HG03108 (cell line): ENCODE data around the gene TC2N.
"Not testable (repeated sequence)": the region's sequence is repeated elsewhere in the genome, so short reads cannot be mapped to it uniquely, and the experiment has no call there.

Source experiments
- ATAC-seq: cut with Tn5 transposase; IDR thresholded peaks from one replicate; pipeline ENCODE4 v1.9.1; 2021; ENCODE audit warnings: moderate library complexity; ENCODE audit not compliant: unreplicated experiment

The TC2N gene

GRCh38 chr14:91755570-91756295 lies 111.6 kb downstream of the TC2N start:
- no peak for ATAC-seq

GRCh38 chr14:91754819-91755218 lies 112.5 kb downstream of the TC2N start:
- no peak for ATAC-seq

- ATAC-seq: no peak
Measured at GRCh38 chr14:91754185-91754584, 113.2 kb downstream of the TC2N start.

GRCh38 chr14:91753501-91754128 lies 113.7 kb downstream of the TC2N start:
- ATAC-seq: no peak

- ATAC-seq: no peak
Measured at GRCh38 chr14:91752961-91753360, 114.4 kb downstream of the TC2N start.

- ATAC-seq: no peak
Measured at GRCh38 chr14:91751719-91752118, 115.6 kb downstream of the TC2N start.

- ATAC-seq: no peak
Measured at GRCh38 chr14:91750634-91751198, 116.6 kb downstream of the TC2N start.

GRCh38 chr14:91749868-91750267 lies 117.5 kb downstream of the TC2N start:
- no peak for ATAC-seq

- ATAC-seq: no peak
Measured at GRCh38 chr14:91748049-91748448, 119.3 kb downstream of the TC2N start.

GRCh38 chr14:91745344-91745743 lies 122.0 kb downstream of the TC2N start:
- no peak for ATAC-seq

- ATAC-seq: no peak
Measured at GRCh38 chr14:91744068-91744480, 123.3 kb downstream of the TC2N start.

- no peak for ATAC-seq
Measured at GRCh38 chr14:91743305-91743653, 124.1 kb downstream of the TC2N start.

GRCh38 chr14:91742621-91743304 lies 124.6 kb downstream of the TC2N start:
- ATAC-seq: no peak

- not testable (repeated sequence) for ATAC-seq
Measured at GRCh38 chr14:91739867-91740266, 127.5 kb downstream of the TC2N start.

- ATAC-seq: no peak
Measured at GRCh38 chr14:91737619-91738018, 129.7 kb downstream of the TC2N start.

- ATAC-seq: no peak
Measured at GRCh38 chr14:91732859-91733477, 134.4 kb downstream of the TC2N start.

- ATAC-seq: no peak
Measured at GRCh38 chr14:91732439-91732838, 134.9 kb downstream of the TC2N start.

GRCh38 chr14:91731986-91732385 lies 135.3 kb downstream of the TC2N start, which contains the start of gene CATSPERB:
Gene CATSPERB (minus strand): TSS chr14:91732086. CDS start chr14:91729479, 2,607 bp downstream.
- no peak for ATAC-seq

- ATAC-seq: no peak
Measured at GRCh38 chr14:91731018-91731417, 136.3 kb downstream of the TC2N start.

- ATAC-seq: no peak
Measured at GRCh38 chr14:91729756-91730155, 137.6 kb downstream of the TC2N start.
